ENCODE results near the gene IMPA2.
A peak's percentile ranks its signal among the peaks of the same experiment; 100 is the strongest.
"Not testable (repeated sequence)": the region's sequence is repeated elsewhere in the genome, so short reads cannot be mapped to it uniquely, and the experiment has no call there.

IMPA2 gene

DNA sequence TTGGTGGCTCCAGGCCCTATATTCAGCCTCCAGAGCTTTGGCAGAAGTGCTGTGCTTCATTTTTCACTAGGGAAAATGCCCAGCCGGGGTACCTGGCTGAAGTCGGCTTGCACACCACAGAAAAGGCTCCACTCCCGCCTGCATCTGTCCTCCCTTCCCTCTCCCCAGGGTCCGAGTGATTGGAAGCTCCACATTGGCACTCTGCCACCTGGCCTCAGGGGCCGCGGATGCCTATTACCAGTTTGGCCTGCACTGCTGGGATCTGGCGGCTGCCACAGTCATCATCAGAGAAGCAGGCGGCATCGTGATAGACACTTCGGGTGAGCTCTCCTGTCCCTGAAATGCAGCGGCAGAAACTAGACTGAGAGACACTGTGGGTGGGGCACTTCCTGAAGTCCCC, 47.4 kb downstream of the IMPA2 start:
- H3K27me3 Mint-ChIP-seq, result no peaks in the 10 kb centered on the region
- H3K4me3 Mint-ChIP-seq, result no peak overlapping the region
- no peaks in the 10 kb centered on the region for H3K9me3 Mint-ChIP-seq
- no peaks in the 10 kb centered on the region for H3K36me3 Mint-ChIP-seq
- ATAC-seq (ENCODE audit: low read depth) (no peak), DNase-seq (ENCODE audit: low spot score in 2 of 2) (no peak)
- peaks cover 2% of the 10 kb centered on the region for H3K4me1 Mint-ChIP-seq
- no peak overlapping the region for H3K27ac Mint-ChIP-seq

DNA sequence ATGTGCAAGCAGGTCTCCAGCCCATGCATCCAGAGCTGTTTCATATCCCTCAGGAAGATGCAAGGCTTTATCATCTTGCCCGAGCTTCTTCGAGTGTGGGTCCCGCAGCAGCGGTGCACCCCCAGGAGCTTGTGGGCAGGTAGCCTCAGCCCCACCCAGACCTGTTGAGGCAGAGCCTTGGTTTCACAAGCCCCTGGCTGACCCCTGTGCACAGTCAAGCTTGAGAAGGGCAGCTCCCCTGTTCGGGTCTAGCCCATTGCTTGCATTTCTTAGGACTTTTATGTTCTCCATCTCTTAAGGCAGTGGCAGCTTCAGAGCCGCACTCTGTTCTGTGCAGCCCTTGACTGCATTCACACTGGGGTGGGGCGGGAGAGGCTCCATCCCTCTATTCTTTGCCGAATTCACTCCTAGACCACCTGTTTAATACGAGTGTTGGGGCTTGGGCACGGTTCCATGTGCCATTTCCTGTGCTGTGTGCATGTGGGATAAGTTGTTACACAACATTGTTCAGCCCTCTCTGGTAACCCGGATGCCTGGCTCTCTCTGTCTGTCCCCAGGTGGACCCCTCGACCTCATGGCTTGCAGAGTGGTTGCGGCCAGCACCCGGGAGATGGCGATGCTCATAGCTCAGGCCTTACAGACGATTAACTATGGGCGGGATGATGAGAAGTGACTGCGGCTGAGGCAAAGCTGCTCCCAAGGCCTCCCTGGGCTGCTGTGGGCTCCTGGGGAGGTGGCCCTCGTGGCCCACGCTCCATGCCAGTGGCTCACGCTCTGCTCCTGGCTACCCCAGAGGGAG, 48.7 kb downstream of the IMPA2 start:
- Mint-ChIP-seq H3K27me3 (no peaks in the 10 kb centered on the region), H3K4me3 (no peak overlapping the region), H3K9me3 (no peaks in the 10 kb centered on the region), H3K4me1 (peaks cover 10% of the 10 kb centered on the region), H3K27ac (no peak overlapping the region), H3K36me3 (no peaks in the 10 kb centered on the region)
- DNase-seq (ENCODE audit: low spot score in 2 of 2) (no peak), ATAC-seq (ENCODE audit: low read depth) (no peak)

DNA sequence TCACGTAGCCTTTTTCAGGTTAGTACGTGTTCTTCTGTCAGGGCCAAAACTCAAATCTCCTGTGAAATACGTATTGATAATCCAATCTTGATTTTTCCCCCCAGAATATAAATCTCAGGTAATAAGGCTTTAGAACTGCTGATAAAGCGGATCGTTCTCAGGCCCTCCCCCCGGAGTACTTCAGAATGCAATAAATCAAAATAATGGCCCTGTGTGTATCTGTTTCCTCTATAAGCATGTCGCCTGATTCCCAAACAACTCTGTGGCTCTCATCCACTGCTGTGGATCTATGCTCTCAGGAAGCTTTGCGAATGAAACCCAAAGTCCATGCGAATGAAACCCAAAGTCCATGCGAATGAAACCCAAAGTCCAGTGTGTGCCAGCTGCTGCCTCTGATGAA, 49.4 kb downstream of the IMPA2 start:
- ATAC-seq (ENCODE audit: low read depth) (no peak), DNase-seq (ENCODE audit: low spot score in 2 of 2) (no peak)
- Mint-ChIP-seq H3K9me3 (no peaks in the 10 kb centered on the region), H3K4me3 (no peak overlapping the region), H3K4me1 (peaks cover 13% of the 10 kb centered on the region), H3K36me3 (no peaks in the 10 kb centered on the region), H3K27me3 (no peaks in the 10 kb centered on the region), H3K27ac (no peak overlapping the region)

DNA sequence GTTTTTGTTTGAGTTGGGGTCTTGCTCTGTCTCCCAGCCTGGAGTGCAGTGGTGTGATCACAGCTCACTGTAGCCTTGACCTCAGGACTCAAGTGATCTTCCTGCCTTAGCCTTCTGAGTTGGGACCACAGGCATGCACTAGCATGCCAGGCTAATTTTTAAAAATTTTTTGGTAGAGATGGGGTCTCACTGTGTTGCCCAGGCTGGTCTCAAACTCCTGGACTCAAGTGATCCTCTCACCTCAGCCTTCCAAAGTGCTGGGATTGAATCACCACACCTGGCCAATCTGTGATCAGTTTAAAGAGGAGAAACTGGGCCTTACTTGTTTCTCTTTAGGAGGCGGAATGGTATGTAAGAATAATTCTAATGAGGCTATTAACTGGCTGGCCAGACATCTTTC, 49.9 kb downstream of the IMPA2 start:
- peaks cover 13% of the 10 kb centered on the region for H3K4me1 Mint-ChIP-seq
- no peak for ATAC-seq (ENCODE audit: low read depth)
- no peaks in the 10 kb centered on the region for H3K36me3 Mint-ChIP-seq
- H3K27ac Mint-ChIP-seq, result no peak overlapping the region
- H3K27me3 Mint-ChIP-seq, result no peaks in the 10 kb centered on the region
- DNase-seq (ENCODE audit: low spot score in 2 of 2), result no peak
- H3K4me3 Mint-ChIP-seq, result no peak overlapping the region
- H3K9me3 Mint-ChIP-seq, result no peaks in the 10 kb centered on the region

DNA sequence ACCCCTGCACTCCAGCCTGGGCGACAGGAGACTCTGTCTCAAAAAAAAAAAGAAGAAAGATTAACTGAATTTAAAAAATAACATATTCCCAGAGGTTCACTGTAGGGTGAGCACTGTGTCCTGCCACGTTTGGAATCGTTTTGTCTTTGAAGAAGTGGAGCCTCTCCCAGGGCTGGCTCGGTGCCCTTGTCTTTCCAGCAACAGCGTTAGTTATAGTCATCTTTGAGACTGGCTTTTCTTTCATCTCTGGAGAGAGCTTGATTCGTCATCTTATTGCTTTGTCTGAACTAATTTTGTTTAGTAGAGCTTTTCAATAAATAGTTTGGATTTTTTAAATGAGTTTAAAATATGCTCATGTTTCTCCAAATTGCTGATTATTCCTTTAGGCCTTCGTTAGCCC, 50.5 kb downstream of the IMPA2 start:
- Mint-ChIP-seq H3K36me3 (no peaks in the 10 kb centered on the region), H3K4me1 (peaks cover 13% of the 10 kb centered on the region), H3K27ac (no peak overlapping the region), H3K9me3 (no peaks in the 10 kb centered on the region), H3K27me3 (no peaks in the 10 kb centered on the region), H3K4me3 (no peak overlapping the region)
- no peak for ATAC-seq (ENCODE audit: low read depth)
- DNase-seq (ENCODE audit: low spot score in 2 of 2), result no peak

DNA sequence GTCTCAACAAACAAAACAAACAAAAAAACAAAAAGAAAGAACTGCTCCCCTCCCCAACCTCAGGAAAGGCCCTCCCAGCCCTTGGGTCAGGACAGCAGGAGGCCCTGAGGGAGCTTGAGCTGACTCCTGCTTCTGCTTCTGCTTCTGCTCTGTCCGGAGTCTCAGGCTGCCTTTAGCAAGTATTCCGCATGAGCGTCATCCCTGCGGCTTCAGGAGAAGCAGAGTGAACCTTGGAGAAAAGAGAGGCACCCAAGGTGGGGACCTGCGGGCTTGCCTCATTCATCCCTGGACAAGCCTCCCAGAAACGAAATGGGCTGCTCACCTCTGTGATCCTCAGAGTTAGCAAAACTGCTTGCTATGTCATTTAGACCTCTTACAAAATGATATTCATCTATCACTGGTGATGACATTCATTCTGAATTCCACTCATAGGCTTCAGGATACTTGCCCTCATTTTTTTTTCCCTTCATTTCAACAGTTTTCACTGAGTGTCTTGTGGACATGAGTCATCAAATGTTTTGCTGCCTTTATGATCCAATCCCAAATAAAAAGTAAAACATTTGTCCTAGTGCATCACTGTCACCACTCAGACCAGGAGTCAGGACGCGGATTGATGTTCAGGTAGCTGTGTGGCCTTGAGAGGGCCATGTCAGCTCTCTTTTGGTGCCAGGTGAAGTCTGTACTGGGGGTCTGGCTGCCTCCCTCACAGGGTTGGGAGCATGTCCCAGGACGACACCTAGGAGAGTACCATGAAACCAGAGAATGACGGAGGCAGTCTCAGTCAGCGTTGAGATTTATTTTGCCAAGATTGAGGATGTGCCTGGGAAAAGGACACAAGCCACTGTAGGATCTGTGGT, 51.7 kb downstream of the IMPA2 start:
- DNase-seq (ENCODE audit: low spot score in 2 of 2) (no peak), ATAC-seq (ENCODE audit: low read depth) (no peak)
- Mint-ChIP-seq H3K4me1 (peaks cover 15% of the 10 kb centered on the region), H3K4me3 (no peak overlapping the region), H3K27me3 (no peaks in the 10 kb centered on the region), H3K36me3 (no peaks in the 10 kb centered on the region), H3K9me3 (no peaks in the 10 kb centered on the region), H3K27ac (no peak overlapping the region)

DNA sequence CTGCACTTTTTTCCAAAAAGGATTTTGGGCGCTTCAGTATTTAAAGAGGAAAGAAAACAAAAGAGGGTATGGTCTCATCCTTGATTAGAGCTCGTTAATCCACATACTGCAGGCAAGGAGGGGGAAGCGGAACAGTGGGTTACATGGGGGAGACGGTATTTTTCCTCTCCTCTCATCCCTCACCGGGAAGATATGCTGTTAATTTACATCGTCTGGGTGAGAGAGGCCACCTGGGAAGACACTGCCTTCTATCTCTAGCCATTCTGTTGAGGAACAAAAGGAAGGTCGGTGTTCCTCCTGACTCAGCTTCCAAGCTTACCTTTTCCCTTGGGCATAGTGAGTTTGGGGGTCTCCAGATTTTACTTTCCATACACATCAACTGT, 52.3 kb downstream of the IMPA2 start:
- no peaks in the 10 kb centered on the region for H3K9me3 Mint-ChIP-seq
- peaks cover 17% of the 10 kb centered on the region for H3K4me1 Mint-ChIP-seq
- ATAC-seq (ENCODE audit: low read depth) (no peak), DNase-seq (ENCODE audit: low spot score in 2 of 2) (no peak)
- H3K27me3 Mint-ChIP-seq, result no peaks in the 10 kb centered on the region
- H3K27ac Mint-ChIP-seq, result no peak overlapping the region
- no peak overlapping the region for H3K4me3 Mint-ChIP-seq
- no peaks in the 10 kb centered on the region for H3K36me3 Mint-ChIP-seq

DNA sequence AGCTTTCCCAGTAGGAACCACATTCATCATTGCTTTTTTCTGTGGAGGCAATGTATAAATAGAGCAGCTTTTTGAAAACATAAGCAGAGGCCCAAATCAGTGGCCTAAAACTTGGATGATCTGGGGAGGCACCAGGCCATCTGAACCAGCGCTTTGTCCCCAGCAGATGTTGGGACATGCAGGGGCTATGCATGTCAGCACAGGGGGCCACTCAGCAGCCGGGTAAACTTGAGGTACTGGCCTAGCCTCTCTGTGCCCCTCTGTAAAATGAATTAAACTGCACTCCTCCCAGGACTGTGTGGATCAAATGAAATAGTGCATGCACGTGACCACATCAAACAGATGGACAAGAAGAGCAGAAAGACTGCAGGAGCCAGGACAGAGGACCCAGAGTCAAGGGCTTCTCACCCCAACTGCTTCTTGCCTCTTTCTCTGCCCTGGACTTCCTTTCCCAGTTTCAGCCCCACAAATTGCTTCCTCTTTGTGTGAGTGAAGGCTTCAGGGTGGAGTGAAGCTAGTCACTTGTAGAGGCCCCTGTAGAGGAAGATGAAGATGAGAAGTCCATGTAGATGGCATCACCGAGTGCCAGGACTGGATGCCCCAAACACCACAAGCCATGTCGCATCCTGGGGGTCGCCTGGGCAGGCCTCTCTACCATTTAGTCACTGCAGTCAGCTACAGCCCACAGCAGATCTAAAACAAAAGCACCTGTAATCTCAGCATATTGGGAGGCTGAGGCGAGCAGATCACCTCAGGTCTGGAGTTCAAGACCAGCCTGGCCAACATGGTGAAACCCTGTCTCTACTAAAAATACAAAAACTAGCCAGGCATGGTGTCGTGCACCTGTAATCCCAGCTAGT, 53.2 kb downstream of the IMPA2 start:
- DNase-seq (ENCODE audit: low spot score in 2 of 2) (no peak), ATAC-seq (ENCODE audit: low read depth) (peak; percentile 21)
- no peaks in the 10 kb centered on the region for H3K27me3 Mint-ChIP-seq
- no peak overlapping the region for H3K4me3 Mint-ChIP-seq
- H3K4me1 Mint-ChIP-seq, result peaks cover 18% of the 10 kb centered on the region
- no peaks in the 10 kb centered on the region for H3K36me3 Mint-ChIP-seq
- no peaks in the 10 kb centered on the region for H3K9me3 Mint-ChIP-seq
- H3K27ac Mint-ChIP-seq, result no peak overlapping the region

DNA sequence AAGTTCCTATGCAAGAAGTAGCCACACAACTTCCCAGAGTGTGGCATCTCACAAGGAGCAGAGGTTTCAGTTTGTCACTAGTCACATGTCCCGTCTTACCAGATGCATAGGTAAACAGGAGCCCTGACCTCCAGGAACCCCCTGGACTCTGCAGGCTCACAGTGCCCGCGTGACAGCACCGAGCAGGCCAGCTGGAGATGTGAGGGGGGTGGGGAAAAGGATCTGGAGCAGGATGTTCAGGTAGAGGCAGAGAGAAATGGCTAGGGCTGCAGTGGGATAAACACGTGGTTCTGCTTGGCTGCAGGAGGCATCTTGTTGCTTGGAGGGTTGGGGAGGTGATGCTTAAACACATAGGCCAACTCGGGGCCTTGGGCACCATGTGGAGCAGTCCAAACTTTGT, 54.2 kb downstream of the IMPA2 start:
- DNase-seq (ENCODE audit: low spot score in 2 of 2) (no peak), ATAC-seq (ENCODE audit: low read depth) (no peak)
- Mint-ChIP-seq H3K4me3 (no peak overlapping the region), H3K27me3 (no peaks in the 10 kb centered on the region), H3K4me1 (peaks cover 18% of the 10 kb centered on the region), H3K36me3 (no peaks in the 10 kb centered on the region), H3K9me3 (no peaks in the 10 kb centered on the region), H3K27ac (no peak overlapping the region)

DNA sequence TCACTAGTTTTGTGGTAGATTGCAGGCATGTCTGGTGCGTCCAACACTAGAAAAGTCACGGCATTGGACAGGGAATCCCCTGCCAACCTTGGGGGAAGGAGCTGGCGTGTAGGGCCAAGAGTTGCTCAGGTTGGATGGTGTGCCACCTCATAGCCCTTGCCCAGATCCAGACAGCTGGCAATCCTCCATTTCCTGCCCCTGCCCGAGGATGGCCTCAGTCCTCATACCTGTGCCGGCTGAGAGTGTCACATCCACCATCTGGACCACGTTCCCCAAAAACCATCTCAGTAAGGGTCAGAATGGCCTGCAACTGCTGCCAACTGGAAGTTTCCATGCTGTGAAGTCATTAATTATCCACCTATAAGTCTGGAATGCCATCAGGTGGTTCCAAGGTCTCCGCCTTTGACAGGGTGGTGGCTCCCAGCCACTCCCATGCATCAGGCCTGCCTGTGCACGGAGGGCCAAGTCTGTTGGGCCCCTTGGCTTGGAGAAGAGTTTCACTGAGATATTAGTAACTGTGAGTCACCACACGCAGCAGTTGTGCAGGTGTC, 55.0 kb downstream of the IMPA2 start:
- no peak overlapping the region for H3K27ac Mint-ChIP-seq
- ATAC-seq (ENCODE audit: low read depth) (no peak), DNase-seq (ENCODE audit: low spot score in 2 of 2) (no peak)
- peaks cover 18% of the 10 kb centered on the region for H3K4me1 Mint-ChIP-seq
- no peaks in the 10 kb centered on the region for H3K27me3 Mint-ChIP-seq
- no peak overlapping the region for H3K4me3 Mint-ChIP-seq
- H3K36me3 Mint-ChIP-seq, result no peaks in the 10 kb centered on the region
- no peaks in the 10 kb centered on the region for H3K9me3 Mint-ChIP-seq

DNA sequence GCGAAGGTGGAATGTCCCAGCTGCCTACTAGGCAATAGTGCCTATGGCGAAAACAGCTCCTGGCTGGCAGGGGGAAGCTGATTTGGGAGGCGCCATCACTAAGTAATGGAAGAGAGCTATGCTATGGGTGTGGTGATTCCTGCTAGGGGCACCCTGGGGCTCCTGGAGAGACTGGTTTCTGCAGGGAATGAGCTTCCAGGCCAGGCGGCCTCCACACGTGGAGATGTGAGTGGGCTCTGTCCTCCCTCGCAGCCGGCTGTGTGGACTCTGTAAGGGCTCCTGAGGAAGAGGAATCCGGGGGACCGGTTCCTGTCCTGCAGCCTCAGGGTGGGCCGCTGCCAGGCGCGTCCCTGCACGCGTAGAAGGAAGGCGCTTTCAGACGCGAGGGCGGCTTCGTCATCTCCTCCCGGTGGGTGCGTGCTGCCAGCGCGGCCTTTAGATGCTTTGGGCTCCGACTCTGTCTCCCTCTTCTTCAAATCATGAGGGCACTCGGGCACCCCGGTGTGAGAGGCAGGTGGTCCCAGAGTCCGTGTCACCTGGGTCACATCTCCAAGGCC, 56.9 kb downstream of the IMPA2 start:
- Mint-ChIP-seq H3K9me3 (no peaks in the 10 kb centered on the region), H3K27me3 (no peaks in the 10 kb centered on the region), H3K36me3 (no peaks in the 10 kb centered on the region), H3K4me3 (peak overlapping the region; percentile 69), H3K27ac (no peak overlapping the region), H3K4me1 (peaks cover 18% of the 10 kb centered on the region)
- peak; percentile 18 to 45 for DNase-seq (ENCODE audit: low spot score in 2 of 2)
- ATAC-seq (ENCODE audit: low read depth), result peak; percentile 20

DNA sequence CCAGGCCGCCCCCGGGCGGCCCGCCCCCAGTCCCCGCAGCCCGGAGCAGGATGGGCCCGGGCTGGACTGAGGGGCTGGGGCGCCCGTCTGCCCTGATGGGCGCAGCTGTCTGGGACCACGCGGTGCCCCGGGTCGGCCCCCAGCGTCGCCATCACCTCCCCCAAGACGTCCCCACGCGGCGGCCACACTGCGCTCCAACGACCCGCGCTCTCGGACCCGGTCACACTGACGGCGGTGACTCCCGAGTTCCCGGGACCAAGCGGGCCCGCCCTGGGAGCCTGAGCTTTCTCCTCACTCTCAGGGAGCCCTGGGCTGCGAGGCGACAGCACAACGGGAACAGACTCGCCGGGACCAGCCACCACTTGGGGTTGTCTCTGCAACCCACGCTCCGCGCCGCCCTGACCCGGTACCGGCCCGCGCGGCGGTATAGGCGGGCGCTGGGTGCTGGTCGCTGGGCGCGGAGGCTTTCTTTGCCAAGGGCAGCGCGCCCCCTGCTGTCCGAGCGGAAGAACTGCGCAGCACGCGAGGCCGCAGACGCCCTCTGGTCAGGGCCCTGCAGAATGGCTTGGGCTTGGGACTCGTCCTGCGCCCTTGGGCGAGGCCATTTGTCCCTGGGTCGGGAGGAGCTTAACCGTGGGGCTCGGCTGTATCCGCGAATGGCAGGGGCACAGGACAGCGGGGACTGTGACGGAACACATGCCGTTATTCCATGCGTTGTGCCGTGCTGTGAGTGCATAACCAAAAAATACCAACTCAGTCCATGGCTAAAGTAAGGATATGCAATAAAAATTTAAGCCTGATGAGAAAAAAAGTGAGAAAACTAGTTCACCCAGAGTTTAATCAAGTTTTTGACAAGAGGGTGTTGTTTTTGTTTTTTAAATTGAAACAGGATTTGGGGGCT, 57.6 kb downstream of the IMPA2 start:
- DNase-seq (ENCODE audit: low spot score in 2 of 2) (peak; percentile 78 to 87), ATAC-seq (ENCODE audit: low read depth) (peak; percentile 88)
- Mint-ChIP-seq H3K4me1 (peaks cover 18% of the 10 kb centered on the region), H3K27me3 (no peaks in the 10 kb centered on the region), H3K27ac (no peak overlapping the region), H3K9me3 (no peaks in the 10 kb centered on the region), H3K36me3 (no peaks in the 10 kb centered on the region), H3K4me3 (peak overlapping the region; percentile 88)

DNA sequence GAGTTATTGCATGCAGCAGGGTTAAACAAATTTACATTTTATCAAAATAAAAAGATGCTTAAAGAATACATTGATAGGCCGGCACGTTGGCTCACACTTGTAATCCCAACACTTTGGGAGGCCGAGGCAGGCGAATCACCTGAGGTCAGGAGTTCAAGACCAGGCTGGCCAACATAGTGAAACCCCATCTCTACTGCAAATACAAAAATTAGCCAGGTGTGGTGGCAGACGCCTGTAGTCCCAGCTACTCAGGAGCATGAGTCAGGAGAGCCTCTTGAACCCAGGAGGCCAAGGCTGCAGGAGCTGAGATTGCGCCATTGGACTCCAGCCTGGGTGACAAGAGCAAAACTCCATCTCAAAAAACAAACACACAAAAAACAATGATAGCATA, 58.2 kb downstream of the IMPA2 start:
- H3K4me3 Mint-ChIP-seq, result not testable (repeated sequence)

More for the DNA sequence above, 58.2 kb downstream of the IMPA2 start:
- H3K27ac Mint-ChIP-seq; H3K27me3 Mint-ChIP-seq; DNase-seq (ENCODE audit: low spot score in 2 of 2); H3K9me3 Mint-ChIP-seq; H3K36me3 Mint-ChIP-seq; ATAC-seq (ENCODE audit: low read depth): not testable (repeated sequence)
- peaks cover 14% of the 10 kb centered on the region for H3K4me1 Mint-ChIP-seq
